Measurements from ENCODE around the gene TRIP13.

The TRIP13 gene

DNA sequence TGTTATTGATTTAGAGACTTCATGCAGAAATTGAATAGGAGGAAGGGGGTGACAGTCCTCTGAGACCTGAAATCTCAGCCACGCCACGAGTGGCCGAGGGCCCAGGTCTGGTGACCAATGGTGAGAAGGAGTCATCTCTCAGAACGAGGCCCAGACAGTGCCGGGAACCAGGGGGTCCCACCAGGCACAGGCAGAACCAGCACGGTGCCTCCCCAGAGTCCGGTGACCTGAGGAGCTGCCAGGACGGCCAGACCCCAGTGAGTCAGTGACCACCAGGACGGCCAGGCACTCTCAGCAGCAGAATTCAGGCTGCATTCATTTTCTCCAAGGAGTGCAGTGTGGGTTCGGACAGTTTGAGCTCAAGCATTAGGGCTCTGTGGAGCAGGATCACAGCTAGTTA, 72.1 kb downstream of the TRIP13 start:
- FAIRE-seq (no peak), DNase-seq (ENCODE audit: insufficient read length, low spot score) (no peak)
- TF ChIP-seq POLR2A (IDR thresholded peaks at IDR 0.05; ENCODE audit: low read depth, low read length) = no peak

- no peak for TF ChIP-seq POLR2A (IDR thresholded peaks at IDR 0.05; ENCODE audit: low read depth, low read length)
- FAIRE-seq = no peak
- no peak for DNase-seq (ENCODE audit: insufficient read length, low spot score)
Observed at GRCh38 chr5:965604-966344, 73.1 kb downstream of the TRIP13 start.

- no peak for FAIRE-seq
- DNase-seq (ENCODE audit: insufficient read length, low spot score) = no peak
- TF ChIP-seq POLR2A (IDR thresholded peaks at IDR 0.05; ENCODE audit: low read depth, low read length) = no peak
Observed at GRCh38 chr5:966345-966710, 73.6 kb downstream of the TRIP13 start.

DNA sequence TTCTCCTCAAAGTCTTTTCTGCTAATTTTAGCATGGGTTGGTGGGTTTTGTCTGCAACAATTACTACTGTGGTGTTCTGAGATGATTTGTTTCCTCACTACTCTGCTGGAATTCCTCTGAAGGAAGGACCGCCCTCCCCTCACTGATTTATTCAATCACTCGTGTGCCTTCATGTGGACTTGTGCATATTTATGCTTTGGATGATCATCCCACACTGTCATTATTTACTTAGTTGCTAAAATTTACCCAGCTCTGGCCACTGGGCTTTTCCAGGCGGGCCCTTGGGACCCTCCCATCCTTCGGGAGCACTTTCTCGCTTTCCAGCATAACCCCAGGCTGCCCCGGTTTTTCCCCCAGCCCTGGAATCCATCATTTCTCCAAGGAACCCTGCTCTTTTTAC, 74.3 kb downstream of the TRIP13 start:
- no peak for TF ChIP-seq POLR2A (IDR thresholded peaks at IDR 0.05; ENCODE audit: low read depth, low read length)
- no peak for DNase-seq (ENCODE audit: insufficient read length, low spot score)
- FAIRE-seq = no peak
